ENCODE measurements around the gene APLNR. TPM values are rescaled to one million over a fixed set of nuclear protein-coding genes. Genes with fewer than 3 reads are reported as not detected.

APLNR gene
- total RNA-seq, 2 donors from 2014 or later: 3.7 to 4.2 TPM

GRCh38 chr11:57276971-57277675 lies 40.1 kb upstream of the APLNR start:
- H3K27me3 Mint-ChIP-seq (ENCODE audit: insufficient read depth): peaks cover 9% of the 10 kb centered on the region
- H3K9me3 Mint-ChIP-seq: peaks cover 8% of the 10 kb centered on the region
- H3K4me3 Mint-ChIP-seq: no peak overlapping the region
- H3K4me1 Mint-ChIP-seq: peaks cover 6% of the 10 kb centered on the region
- no peak overlapping the region for H3K27ac ChIP-seq (ENCODE audit: low read depth, low read length)
- H3K36me3 ChIP-seq (ENCODE audit: control insufficient read depth, insufficient read depth, low read length): no peaks in the 10 kb centered on the region
- no peak for TF ChIP-seq CTCF (conservative IDR thresholded peaks at IDR 0.05)
- H3K27me3 ChIP-seq (ENCODE audit: control insufficient read depth, insufficient read depth, low read length, poor library complexity, severe bottlenecking): peaks cover 12% of the 10 kb centered on the region
- H3K9ac ChIP-seq (ENCODE audit: extremely low read depth, low read length, poor library complexity, severe bottlenecking): no peak overlapping the region
- H3K4me3 ChIP-seq (ENCODE audit: low read length): no peak overlapping the region
- no peak overlapping the region for H3K27ac Mint-ChIP-seq
- no peaks in the 10 kb centered on the region for H3K9me3 ChIP-seq (ENCODE audit: control insufficient read depth, low read length)
- H3K36me3 Mint-ChIP-seq (ENCODE audit: low read depth): no peaks in the 10 kb centered on the region
- H3K4me1 ChIP-seq (ENCODE audit: control insufficient read depth, insufficient read depth, low read length): no peaks in the 10 kb centered on the region
- 78 to 82% methylated on average over 3 to 6 of the region's 6 CpGs for WGBS, 2 experiments (ENCODE audit: insufficient coverage in 1 of 2, insufficient read length in 1 of 2)
- no peak for DNase-seq

- Mint-ChIP-seq H3K27me3 (ENCODE audit: insufficient read depth) (peaks cover 9% of the 10 kb centered on the region), H3K27ac (no peak overlapping the region), H3K36me3 (ENCODE audit: low read depth) (no peaks in the 10 kb centered on the region), H3K4me1 (peaks cover 6% of the 10 kb centered on the region), H3K4me3 (no peak overlapping the region), H3K9me3 (peaks cover 5% of the 10 kb centered on the region)
- Histone ChIP-seq H3K27me3 (ENCODE audit: control insufficient read depth, insufficient read depth, low read length, poor library complexity, severe bottlenecking) (peaks cover 12% of the 10 kb centered on the region), H3K36me3 (ENCODE audit: control insufficient read depth, insufficient read depth, low read length) (no peaks in the 10 kb centered on the region), H3K27ac (ENCODE audit: low read depth, low read length) (no peak overlapping the region), H3K9ac (ENCODE audit: extremely low read depth, low read length, poor library complexity, severe bottlenecking) (no peak overlapping the region), H3K4me1 (ENCODE audit: control insufficient read depth, insufficient read depth, low read length) (no peaks in the 10 kb centered on the region), H3K9me3 (ENCODE audit: control insufficient read depth, low read length) (no peaks in the 10 kb centered on the region), H3K4me3 (ENCODE audit: low read length) (no peak overlapping the region)
- WGBS, 2 experiments (ENCODE audit: insufficient coverage in 1 of 2, insufficient read length in 1 of 2): 79 to 81% methylated on average over 2 to 3 of the region's 3 CpGs
- no peak for TF ChIP-seq CTCF (conservative IDR thresholded peaks at IDR 0.05)
- DNase-seq: no peak
Measured at GRCh38 chr11:57276169-57276970, 39.3 kb upstream of the APLNR start.

GRCh38 chr11:57275582-57275981 lies 38.5 kb upstream of the APLNR start:
- TF ChIP-seq CTCF (conservative IDR thresholded peaks at IDR 0.05): no peak
- H3K9me3 Mint-ChIP-seq: peaks cover 5% of the 10 kb centered on the region

More at GRCh38 chr11:57275582-57275981, 38.5 kb upstream of the APLNR start:
- H3K4me3 ChIP-seq (ENCODE audit: low read length): no peak overlapping the region
- no peaks in the 10 kb centered on the region for H3K36me3 ChIP-seq (ENCODE audit: control insufficient read depth, insufficient read depth, low read length)
- Mint-ChIP-seq H3K36me3 (ENCODE audit: low read depth) (no peaks in the 10 kb centered on the region), H3K4me1 (peaks cover 6% of the 10 kb centered on the region), H3K27me3 (ENCODE audit: insufficient read depth) (peaks cover 9% of the 10 kb centered on the region), H3K27ac (no peak overlapping the region), H3K4me3 (no peak overlapping the region)
- H3K4me1 ChIP-seq (ENCODE audit: control insufficient read depth, insufficient read depth, low read length): no peaks in the 10 kb centered on the region
- no peak overlapping the region for H3K27ac ChIP-seq (ENCODE audit: low read depth, low read length)
- peaks cover 12% of the 10 kb centered on the region for H3K27me3 ChIP-seq (ENCODE audit: control insufficient read depth, insufficient read depth, low read length, poor library complexity, severe bottlenecking)
- WGBS, 2 experiments (ENCODE audit: insufficient coverage in 1 of 2, insufficient read length in 1 of 2): 87 to 94% methylated on average over 3 of the region's 3 CpGs
- H3K9me3 ChIP-seq (ENCODE audit: control insufficient read depth, low read length): no peaks in the 10 kb centered on the region
- no peak for DNase-seq
- no peak overlapping the region for H3K9ac ChIP-seq (ENCODE audit: extremely low read depth, low read length, poor library complexity, severe bottlenecking)

Measured in endodermal cell (in vitro differentiated cells).